Measurements from ENCODE around the gene DNASE1L2.

- TF ChIP-seq MAX (IDR thresholded peaks at IDR 0.05) (no peak), TAF1 (conservative IDR thresholded peaks at IDR 0.05) (no peak), CTCF (IDR thresholded peaks at IDR 0.05; ENCODE audit: low read depth, low read length, missing input control) (no peak), RAD21 (IDR thresholded peaks at IDR 0.05) (no peak), GABPA (IDR thresholded peaks at IDR 0.05 in 1 of 2, conservative IDR thresholded peaks at IDR 0.05 in 1 of 2) (no peak), ATF3 (IDR thresholded peaks at IDR 0.05) (no peak)
Observed at GRCh38 chr16:2204416-2205103, 31.7 kb upstream of the DNASE1L2 start.

Data from liver (tissue), 3 donors.